Activated T-helper 1 cell treated with anti-CD3 and anti-CD28 coated beads, Interleukin-12 subunit alpha, Interleukin-12 subunit beta, Interleukin-2, Interleukin-4 antibody, amounts not matched to agents 30 ng/mL and 10 ng/mL and 1 ng/mL, durations not matched to agents 14 hours and 24 hours and 36 hours (primary cell): ENCODE measurements around the gene CC2D2A. TPM values are rescaled to one million over a fixed set of nuclear protein-coding genes. Genes with fewer than 3 reads are reported as not detected.

Experiments
- DNase-seq: peaks from one replicate; pipeline ENCODE4 v3.0.0; 2021; ENCODE audit warnings: low spot score
- H3K27ac Mint-ChIP-seq: one replicate; pipeline ENCODE4 v1.8.0; 2021; ENCODE audit warnings: mild to moderate bottlenecking, mixed read lengths
- H3K27me3 Mint-ChIP-seq: one replicate; pipeline ENCODE4 v1.8.0; 2022; ENCODE audit warnings: mild to moderate bottlenecking, moderate library complexity, mixed read lengths; ENCODE audit not compliant: insufficient read depth
- H3K36me3 Mint-ChIP-seq: one replicate; pipeline ENCODE4 v1.8.0; 2021; ENCODE audit warnings: low read depth, mixed read lengths
- H3K4me1 Mint-ChIP-seq: one replicate; pipeline ENCODE4 v1.8.0; 2021; ENCODE audit warnings: low read depth, mixed read lengths
- H3K4me3 Mint-ChIP-seq: one replicate; pipeline ENCODE4 v1.8.0; 2021; ENCODE audit warnings: mild to moderate bottlenecking, moderate library complexity, mixed read lengths
- H3K9me3 Mint-ChIP-seq: one replicate; pipeline ENCODE4 v1.8.0; 2021; ENCODE audit warnings: mixed read lengths
- intact Hi-C: fragments of 100-400 bp; cut with micrococcal nuclease; formaldehyde crosslinking; loops from one replicate; pipeline ENCODE4 v1.15.1; 2024
- total RNA-seq: library from RNA; stranded (reverse); gene quantifications from 2 replicates; pipeline ENCODE4 v1.2.3, GENCODE V29; 2022

Gene CC2D2A
- total RNA-seq, 1 donor from 2014 or later, result not detected

DNA sequence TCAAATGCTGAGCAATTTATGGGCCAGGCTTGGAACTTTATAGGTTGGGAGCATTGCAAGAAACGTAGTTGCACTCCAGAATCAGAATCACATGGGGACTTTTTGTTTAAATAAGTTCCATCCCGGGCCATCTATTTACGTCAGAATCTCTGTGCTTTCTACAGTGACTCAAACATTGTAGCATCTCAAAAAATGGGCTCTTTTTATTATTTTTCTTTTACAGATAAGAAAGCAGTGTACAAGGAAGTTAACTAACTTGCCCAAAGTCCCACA lies 10.2 kb downstream of the CC2D2A start:
- H3K27ac Mint-ChIP-seq, result no peak overlapping the region
- H3K9me3 Mint-ChIP-seq, result peaks cover 4% of the 10 kb centered on the region
- DNase-seq, result no peak
- intact Hi-C loops, result loop anchor here (1.0 to 2.0 kb wide), 5 partner anchors 170 to 521 kb away; no protein-coding TSS in a partner anchor
- no peak overlapping the region for H3K4me3 Mint-ChIP-seq
- H3K36me3 Mint-ChIP-seq, result no peaks in the 10 kb centered on the region
- H3K4me1 Mint-ChIP-seq, result no peaks in the 10 kb centered on the region
- H3K27me3 Mint-ChIP-seq, result no peaks in the 10 kb centered on the region

DNA sequence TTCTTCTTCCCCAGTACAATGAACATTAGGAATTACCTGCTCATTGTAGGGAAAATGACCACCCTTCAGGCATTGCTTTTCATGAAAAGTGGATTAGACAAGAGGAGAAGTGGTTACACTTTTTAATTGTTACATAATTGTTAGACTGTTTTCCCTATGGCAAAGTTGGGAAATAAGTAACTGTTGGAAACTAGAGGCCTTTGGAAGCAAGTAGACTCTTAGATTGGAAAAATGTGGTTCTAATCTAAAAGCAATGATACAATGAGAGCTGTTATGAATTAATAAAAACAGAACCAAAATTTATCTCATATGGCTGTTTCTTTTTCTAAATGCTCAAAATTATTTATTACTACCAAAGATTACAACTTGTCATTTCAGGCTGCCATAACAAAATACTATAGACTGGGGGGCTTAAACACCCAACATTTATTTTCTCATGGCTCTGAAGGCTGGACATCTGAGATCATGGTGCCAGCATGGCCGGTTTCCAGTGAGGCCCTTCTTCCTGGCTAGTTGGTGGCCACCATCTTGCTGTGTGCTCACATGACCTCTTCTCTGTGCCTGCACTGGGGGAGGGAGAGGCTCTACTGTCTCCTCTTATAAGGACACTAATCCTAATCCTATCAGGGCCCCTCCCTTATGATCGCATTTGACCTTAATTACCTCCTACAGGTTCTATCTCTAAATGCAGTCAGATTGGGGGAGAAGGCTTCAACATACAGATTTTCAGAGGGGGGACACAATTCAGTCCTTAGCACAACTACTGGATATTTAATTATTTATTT lies 12.5 kb downstream of the CC2D2A start:
- intact Hi-C loops, result no loop called here
- no peak overlapping the region for H3K4me3 Mint-ChIP-seq

DNA sequence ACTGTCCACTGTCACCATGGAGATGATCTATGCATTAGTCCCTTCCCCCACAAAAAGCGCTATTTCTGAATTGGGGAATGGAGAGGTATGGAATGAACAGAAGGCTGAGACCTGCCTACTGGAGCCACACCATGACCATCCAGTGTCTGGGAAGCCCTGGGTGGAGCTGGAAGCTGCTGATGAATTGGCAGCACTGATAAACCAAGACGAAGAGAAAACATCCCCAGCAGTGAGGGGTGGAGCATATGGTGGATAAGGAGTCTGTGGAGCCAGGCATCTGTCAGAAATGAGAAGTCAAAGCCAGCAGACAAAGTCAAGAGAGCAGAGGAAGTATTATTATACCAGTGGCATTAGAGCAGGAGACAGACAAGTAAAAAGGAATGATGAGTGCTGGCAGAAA lies 13.2 kb downstream of the CC2D2A start:
- DNase-seq, result no peak
- H3K9me3 Mint-ChIP-seq, result peaks cover 4% of the 10 kb centered on the region
- intact Hi-C loops, result no loop called here
- H3K27me3 Mint-ChIP-seq, result peaks cover 4% of the 10 kb centered on the region
- H3K4me1 Mint-ChIP-seq, result no peaks in the 10 kb centered on the region
- no peak overlapping the region for H3K27ac Mint-ChIP-seq
- H3K4me3 Mint-ChIP-seq, result no peak overlapping the region
- no peaks in the 10 kb centered on the region for H3K36me3 Mint-ChIP-seq

More for the DNA sequence above, 12.5 kb downstream of the CC2D2A start:
- Mint-ChIP-seq H3K36me3 (no peaks in the 10 kb centered on the region), H3K27ac (no peak overlapping the region), H3K27me3 (peaks cover 4% of the 10 kb centered on the region), H3K9me3 (peaks cover 4% of the 10 kb centered on the region), H3K4me1 (no peaks in the 10 kb centered on the region)
- no peak for DNase-seq

DNA sequence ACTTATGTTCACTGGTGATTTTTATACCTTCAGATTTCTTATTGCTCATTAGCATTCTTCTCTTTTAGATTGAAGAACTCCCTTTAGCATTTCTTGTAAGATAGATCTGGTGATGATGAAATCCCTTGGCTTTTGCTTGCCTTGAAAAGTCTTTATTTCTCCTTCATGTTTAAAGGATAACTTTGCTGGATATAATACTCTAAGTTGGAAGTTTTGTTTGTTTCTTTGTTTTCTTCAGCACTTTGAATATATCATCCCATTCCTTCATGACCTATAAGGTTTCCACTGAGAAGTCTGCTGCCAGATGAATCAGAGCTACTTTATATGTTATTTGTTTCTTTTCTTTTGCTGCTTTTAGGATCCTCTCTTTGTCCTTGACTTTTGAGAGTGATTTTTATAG lies 18.5 kb downstream of the CC2D2A start:
- Mint-ChIP-seq H3K27me3 (peaks cover 4% of the 10 kb centered on the region), H3K4me1 (no peaks in the 10 kb centered on the region), H3K9me3 (peaks cover 11% of the 10 kb centered on the region), H3K27ac (no peak overlapping the region), H3K36me3 (no peaks in the 10 kb centered on the region), H3K4me3 (no peak overlapping the region)
- DNase-seq, result no peak
- intact Hi-C loops, result no loop called here

DNA sequence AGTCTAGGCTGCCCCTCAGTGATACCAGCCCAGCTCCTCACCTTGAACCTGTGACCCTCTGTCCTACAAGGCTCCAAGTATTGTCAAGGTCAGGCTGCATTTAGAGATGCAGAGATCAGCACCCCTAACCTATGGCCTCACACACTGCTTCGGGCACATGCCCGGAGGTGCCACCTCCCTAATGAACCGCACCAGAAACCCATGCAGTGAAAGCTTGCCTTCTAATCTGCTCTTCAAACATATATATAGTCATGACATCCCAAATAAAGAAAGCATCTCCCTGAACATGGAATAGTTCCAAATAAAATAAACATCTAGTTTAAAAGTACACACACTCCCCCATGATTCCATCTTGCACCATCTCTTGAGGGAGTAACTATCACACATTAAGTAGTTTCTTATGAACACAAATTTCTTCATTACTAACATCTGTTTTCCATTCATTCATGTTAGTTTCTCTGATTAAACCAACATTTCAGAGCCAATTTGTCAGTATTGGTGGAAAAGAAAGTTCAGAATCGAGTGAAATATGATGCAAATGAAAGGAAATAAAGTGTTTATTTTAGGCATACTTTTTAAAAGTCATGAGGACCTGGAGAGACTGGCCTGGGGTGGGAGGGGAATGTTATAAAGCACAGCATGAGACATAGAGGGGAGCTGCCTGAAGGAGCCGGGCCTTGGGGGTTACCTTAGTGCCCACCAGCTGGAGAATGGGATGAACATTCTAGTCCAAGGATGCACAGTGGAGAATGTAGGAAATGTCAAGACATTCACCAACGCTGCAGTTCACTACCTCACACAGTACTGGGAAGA lies 19.2 kb downstream of the CC2D2A start:
- DNase-seq, result no peak
- intact Hi-C loops, result no loop called here
- Mint-ChIP-seq H3K36me3 (no peaks in the 10 kb centered on the region), H3K9me3 (peaks cover 11% of the 10 kb centered on the region), H3K27ac (no peak overlapping the region), H3K27me3 (peaks cover 4% of the 10 kb centered on the region), H3K4me1 (no peaks in the 10 kb centered on the region), H3K4me3 (no peak overlapping the region)

DNA sequence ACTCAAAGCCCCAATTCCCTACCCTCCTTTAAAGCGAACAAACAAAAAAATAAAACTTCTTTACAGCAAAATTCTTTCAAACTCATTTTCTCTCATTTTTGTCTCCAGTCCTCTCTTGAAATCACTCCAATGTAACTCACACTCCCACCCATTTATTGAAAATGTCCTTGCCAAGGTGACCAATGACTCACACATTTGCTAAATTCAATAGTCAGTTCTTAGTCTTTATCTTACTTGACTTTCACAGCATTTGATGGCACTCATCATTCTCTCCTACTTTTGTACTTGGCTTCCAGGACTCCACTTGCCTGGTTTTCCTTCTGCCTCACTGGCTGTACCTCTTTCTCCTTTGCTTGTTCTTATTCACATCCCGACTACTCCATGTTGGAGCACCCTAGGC lies 19.9 kb downstream of the CC2D2A start:
- H3K9me3 Mint-ChIP-seq, result peaks cover 8% of the 10 kb centered on the region
- no peaks in the 10 kb centered on the region for H3K4me1 Mint-ChIP-seq
- peaks cover 4% of the 10 kb centered on the region for H3K27me3 Mint-ChIP-seq
- no peak overlapping the region for H3K27ac Mint-ChIP-seq
- H3K4me3 Mint-ChIP-seq, result no peak overlapping the region
- H3K36me3 Mint-ChIP-seq, result no peaks in the 10 kb centered on the region
- intact Hi-C loops, result no loop called here
- DNase-seq, result no peak

DNA sequence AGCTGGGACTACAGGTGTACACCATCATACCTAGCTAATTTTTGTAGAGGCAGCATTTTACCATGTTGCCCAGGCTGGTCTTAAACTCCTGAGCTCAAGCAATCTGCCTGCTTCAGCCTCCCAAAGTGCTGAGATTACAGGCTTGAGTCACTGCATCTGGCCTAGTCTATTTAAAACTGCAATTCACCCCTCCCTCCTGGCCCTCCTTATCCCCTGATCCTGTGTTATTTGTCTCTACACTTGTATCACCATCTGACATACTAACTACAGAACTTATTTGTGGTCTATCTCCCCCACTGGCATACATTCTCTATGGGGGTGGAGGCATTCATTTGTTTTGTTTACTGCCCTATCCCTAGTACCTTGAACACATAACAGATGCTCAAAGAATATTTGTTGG lies 23.7 kb downstream of the CC2D2A start:
- H3K4me3 Mint-ChIP-seq, result no peak overlapping the region
- DNase-seq, result no peak
- no peak overlapping the region for H3K27ac Mint-ChIP-seq
- H3K9me3 Mint-ChIP-seq, result peaks cover 19% of the 10 kb centered on the region
- intact Hi-C loops, result no loop called here
- no peaks in the 10 kb centered on the region for H3K27me3 Mint-ChIP-seq
- H3K36me3 Mint-ChIP-seq, result no peaks in the 10 kb centered on the region
- no peaks in the 10 kb centered on the region for H3K4me1 Mint-ChIP-seq

DNA sequence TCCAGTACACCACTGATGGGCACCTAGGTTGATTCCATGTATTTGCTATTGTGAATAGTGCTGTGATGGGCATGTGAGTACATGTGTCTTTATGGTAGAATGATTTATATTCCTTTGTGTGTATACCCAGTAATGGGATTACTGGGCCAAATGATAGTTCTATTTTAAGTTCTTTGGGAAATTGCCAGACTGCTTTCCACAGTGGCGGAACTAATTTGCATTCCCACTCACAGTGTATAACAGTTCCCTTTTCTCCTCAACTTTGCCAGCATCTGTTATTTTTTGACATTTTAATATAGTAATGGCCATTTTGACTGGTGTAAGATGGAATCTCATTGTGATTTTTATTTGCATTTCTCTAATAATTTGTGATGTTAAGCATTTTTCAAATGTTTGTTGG lies 25.9 kb downstream of the CC2D2A start:
- Mint-ChIP-seq H3K4me3 (no peak overlapping the region), H3K27ac (no peak overlapping the region), H3K36me3 (no peaks in the 10 kb centered on the region), H3K27me3 (no peaks in the 10 kb centered on the region), H3K4me1 (no peaks in the 10 kb centered on the region), H3K9me3 (peaks cover 13% of the 10 kb centered on the region)
- intact Hi-C loops, result no loop called here
- no peak for DNase-seq

DNA sequence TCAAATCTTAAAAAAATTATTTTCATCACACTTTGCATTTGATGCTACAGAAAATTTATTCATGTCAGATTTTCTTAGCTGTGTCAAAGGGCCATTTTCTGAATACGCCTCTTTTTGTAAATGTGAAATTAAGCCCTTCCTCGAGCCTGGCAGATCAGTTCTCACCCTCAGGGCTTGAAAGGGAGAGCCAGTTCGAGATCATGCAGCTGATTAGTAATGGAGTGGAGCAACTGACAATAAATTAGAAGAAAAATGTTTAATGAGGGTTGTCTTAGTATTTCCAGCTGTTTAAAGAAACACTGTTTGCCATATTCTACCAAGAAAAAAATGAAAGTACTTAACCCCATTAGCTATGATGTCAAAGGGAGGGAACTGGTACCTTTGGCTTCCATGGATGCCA lies 28.7 kb downstream of the CC2D2A start:
- Mint-ChIP-seq H3K27me3 (no peaks in the 10 kb centered on the region), H3K36me3 (no peaks in the 10 kb centered on the region), H3K27ac (no peak overlapping the region), H3K9me3 (peaks cover 13% of the 10 kb centered on the region), H3K4me3 (no peak overlapping the region), H3K4me1 (no peaks in the 10 kb centered on the region)
- no peak for DNase-seq
- intact Hi-C loops, result no loop called here

DNA sequence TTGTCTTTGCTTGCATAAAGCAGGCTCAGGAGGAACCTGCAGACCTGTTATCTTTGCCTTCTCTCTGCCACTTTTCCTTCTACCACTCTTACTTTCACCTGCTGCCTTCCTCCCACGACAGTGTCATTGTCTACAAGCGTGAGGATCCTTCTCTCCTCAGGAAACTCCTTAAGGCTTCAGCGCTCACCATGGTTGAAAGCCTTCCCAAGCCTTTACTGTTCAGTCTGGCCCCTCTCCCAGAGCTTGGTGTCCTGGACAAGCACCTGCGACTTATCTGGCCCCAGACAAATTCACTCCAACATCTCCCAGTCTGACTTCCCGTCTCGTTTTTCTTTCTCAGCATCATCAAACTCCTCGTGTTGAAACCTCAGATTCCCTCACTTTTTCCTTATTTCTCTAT lies 31.0 kb downstream of the CC2D2A start:
- no peak for DNase-seq
- H3K4me1 Mint-ChIP-seq, result no peaks in the 10 kb centered on the region
- no peak overlapping the region for H3K4me3 Mint-ChIP-seq
- intact Hi-C loops, result no loop called here
- no peaks in the 10 kb centered on the region for H3K36me3 Mint-ChIP-seq
- no peaks in the 10 kb centered on the region for H3K27me3 Mint-ChIP-seq
- peaks cover 13% of the 10 kb centered on the region for H3K9me3 Mint-ChIP-seq
- no peak overlapping the region for H3K27ac Mint-ChIP-seq

DNA sequence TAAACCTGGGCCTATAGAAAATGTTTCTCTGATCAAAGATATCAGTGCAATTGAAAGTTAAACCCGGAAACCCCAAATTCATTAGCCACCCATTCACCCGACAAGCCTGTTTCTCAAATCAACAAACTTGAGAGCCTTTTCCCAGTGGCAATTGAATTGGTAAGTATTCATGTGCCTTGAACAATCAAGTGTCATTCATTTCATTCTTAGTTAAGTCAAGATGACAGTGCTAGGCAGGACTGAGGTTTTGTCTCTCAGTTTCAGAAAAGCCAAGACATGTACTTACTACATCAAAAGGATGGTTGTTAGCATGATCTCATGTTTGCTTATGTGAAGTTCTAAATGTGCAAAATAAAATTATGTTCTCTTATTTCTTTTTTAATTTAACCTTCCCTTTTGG lies 32.3 kb downstream of the CC2D2A start:
- Mint-ChIP-seq H3K27me3 (no peaks in the 10 kb centered on the region), H3K9me3 (peaks cover 9% of the 10 kb centered on the region), H3K36me3 (no peaks in the 10 kb centered on the region), H3K4me3 (no peak overlapping the region), H3K4me1 (no peaks in the 10 kb centered on the region), H3K27ac (no peak overlapping the region)
- DNase-seq, result no peak
- intact Hi-C loops, result no loop called here

DNA sequence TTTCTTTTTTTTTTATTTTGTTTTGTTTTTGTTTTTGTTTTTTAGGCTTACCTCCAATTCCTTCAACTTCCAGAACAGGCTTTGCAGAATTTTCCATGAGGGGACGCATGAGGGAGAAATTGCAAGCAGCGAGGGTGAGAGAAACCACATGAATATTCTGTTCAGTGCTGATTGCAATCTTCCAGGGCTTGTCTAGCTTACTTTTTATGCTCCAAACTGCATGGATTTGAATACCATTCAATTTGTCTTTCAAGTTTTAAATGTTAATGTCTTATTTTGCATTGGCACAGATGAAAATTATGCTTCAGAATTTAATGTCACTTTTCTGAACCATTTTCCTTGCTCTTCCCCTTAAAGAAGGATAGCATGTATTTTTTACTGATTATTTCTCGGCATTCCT lies 32.7 kb downstream of the CC2D2A start:
- no peak for DNase-seq
- no peaks in the 10 kb centered on the region for H3K36me3 Mint-ChIP-seq
- H3K4me3 Mint-ChIP-seq, result no peak overlapping the region
- intact Hi-C loops, result no loop called here
- H3K27me3 Mint-ChIP-seq, result no peaks in the 10 kb centered on the region
- H3K9me3 Mint-ChIP-seq, result peaks cover 5% of the 10 kb centered on the region
- H3K27ac Mint-ChIP-seq, result no peak overlapping the region
- H3K4me1 Mint-ChIP-seq, result no peaks in the 10 kb centered on the region

DNA sequence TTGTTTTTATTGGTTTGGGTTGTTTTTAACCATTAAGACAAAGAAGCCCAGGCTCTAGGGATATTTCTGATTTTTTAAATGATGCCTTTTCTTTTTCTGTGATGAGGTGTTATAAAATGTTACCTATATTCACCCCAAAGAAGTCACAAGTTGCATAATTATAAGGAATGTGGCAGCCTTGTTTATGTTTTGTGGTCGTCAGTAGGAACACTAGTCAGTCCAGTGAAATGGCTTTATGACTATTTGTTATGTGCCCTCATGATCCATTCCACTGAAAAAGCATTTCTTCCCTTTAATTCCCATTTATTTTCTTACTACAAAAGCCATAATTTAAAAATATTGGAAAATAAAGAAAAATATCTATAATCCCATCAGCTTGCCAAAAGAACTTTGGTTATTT lies 34.4 kb downstream of the CC2D2A start:
- Mint-ChIP-seq H3K27ac (no peak overlapping the region), H3K4me1 (no peaks in the 10 kb centered on the region), H3K27me3 (no peaks in the 10 kb centered on the region), H3K36me3 (no peaks in the 10 kb centered on the region), H3K4me3 (no peak overlapping the region), H3K9me3 (no peaks in the 10 kb centered on the region)
- DNase-seq, result no peak
- intact Hi-C loops, result no loop called here
